GM23248 (cell line): Measurements from ENCODE around the gene MLLT10.

Experiments used
- EZH2 ChIP-seq: fragments of 200-600 bp; sonication (generic); IDR thresholded peaks from 2 replicates; pipeline ENCODE4 v1.6.1; 2018; ENCODE audit warnings: antibody characterized with exemption, mild to moderate bottlenecking; ENCODE audit not compliant: insufficient read depth, poor library complexity, severe bottlenecking
- EZH2phosphoT487 ChIP-seq: fragments of 200-600 bp; sonication (generic); IDR thresholded peaks from 2 replicates; pipeline ENCODE4 v1.6.1; 2018; ENCODE audit warnings: antibody characterized with exemption, moderate library complexity, mild to moderate bottlenecking, low read depth; ENCODE audit not compliant: insufficient read depth

- TF ChIP-seq EZH2phosphoT487, result no peak
- TF ChIP-seq EZH2, result no peak
Measured at GRCh38 chr10:21532694-21533466, 1.2 kb upstream of the MLLT10 start.
